ENCODE results near the gene UROS. TPM values are rescaled to one million over a fixed set of nuclear protein-coding genes. Genes with fewer than 3 reads are reported as not detected.

UROS gene
- total RNA-seq, 1 donor from 2014 or later, result 38.1 TPM

GRCh38 chr10:125859128-125859817 is 36.2 kb upstream of the UROS start:
- Histone ChIP-seq H3K27me3 (no peaks in the 10 kb centered on the region), H3K27ac (no peak overlapping the region), H3K9me3 (no peaks in the 10 kb centered on the region), H3K36me3 (peaks cover 12 to 16% of the 10 kb centered on the region in 2 donors), H3K4me1 (no peaks in the 10 kb centered on the region), H3K4me3 (no peak overlapping the region)
- DNase-seq (ENCODE audit: low spot score in 2 of 2), result no peak
- TF ChIP-seq CTCF (IDR thresholded peaks at IDR 0.05), result no peak
- intact Hi-C loops (cut with DNase I), result no loop called here

GRCh38 chr10:125857185-125857760 is 34.2 kb upstream of the UROS start:
- no peaks in the 10 kb centered on the region for H3K9me3 ChIP-seq
- DNase-seq (ENCODE audit: low spot score in 2 of 2), result no peak
- intact Hi-C loops (cut with DNase I), result no loop called here
- H3K36me3 ChIP-seq, result peaks cover 8 to 28% of the 10 kb centered on the region in 2 donors
- H3K27ac ChIP-seq, result no peak overlapping the region
- no peak overlapping the region for H3K4me3 ChIP-seq
- no peaks in the 10 kb centered on the region for H3K27me3 ChIP-seq
- no peak for TF ChIP-seq CTCF (IDR thresholded peaks at IDR 0.05)
- H3K4me1 ChIP-seq, result no peaks in the 10 kb centered on the region

GRCh38 chr10:125852487-125852886 is 29.4 kb upstream of the UROS start:
- no peak for DNase-seq (ENCODE audit: low spot score in 2 of 2)
- Histone ChIP-seq H3K36me3 (peaks cover 22 to 53% of the 10 kb centered on the region in 2 donors), H3K27ac (no peak overlapping the region), H3K4me3 (no peak overlapping the region), H3K9me3 (no peaks in the 10 kb centered on the region), H3K4me1 (no peaks in the 10 kb centered on the region), H3K27me3 (no peaks in the 10 kb centered on the region)
- intact Hi-C loops (cut with DNase I), result no loop called here
- TF ChIP-seq CTCF (IDR thresholded peaks at IDR 0.05), result no peak

- H3K27me3 ChIP-seq, result no peaks in the 10 kb centered on the region
- peaks cover 22 to 53% of the 10 kb centered on the region in 2 donors for H3K36me3 ChIP-seq
- H3K27ac ChIP-seq, result no peak overlapping the region
- H3K4me3 ChIP-seq, result no peak overlapping the region
- no peak for DNase-seq (ENCODE audit: low spot score in 2 of 2)
- H3K9me3 ChIP-seq, result no peaks in the 10 kb centered on the region
- intact Hi-C loops (cut with DNase I), result no loop called here
- no peaks in the 10 kb centered on the region for H3K4me1 ChIP-seq
- no peak for TF ChIP-seq CTCF (IDR thresholded peaks at IDR 0.05)
Measured at GRCh38 chr10:125850766-125851731, 28.0 kb upstream of the UROS start.

- no peaks in the 10 kb centered on the region for H3K27me3 ChIP-seq
- no peaks in the 10 kb centered on the region for H3K4me1 ChIP-seq
- intact Hi-C loops (cut with DNase I), result no loop called here
- H3K9me3 ChIP-seq, result no peaks in the 10 kb centered on the region
- no peak for DNase-seq (ENCODE audit: low spot score in 2 of 2)
- no peak for TF ChIP-seq CTCF (IDR thresholded peaks at IDR 0.05)
- no peak overlapping the region for H3K4me3 ChIP-seq
- H3K36me3 ChIP-seq, result peaks cover 22 to 65% of the 10 kb centered on the region in 2 donors
- no peak overlapping the region for H3K27ac ChIP-seq
Measured at GRCh38 chr10:125849448-125849847, 26.4 kb upstream of the UROS start.
